ENCODE data around the gene ZNF311. TPM values are rescaled to one million over a fixed set of nuclear protein-coding genes. Genes with fewer than 3 reads are reported as not detected.

ZNF311 gene
- total RNA-seq, 1 experiment from 2014 or later: not detected

DNA sequence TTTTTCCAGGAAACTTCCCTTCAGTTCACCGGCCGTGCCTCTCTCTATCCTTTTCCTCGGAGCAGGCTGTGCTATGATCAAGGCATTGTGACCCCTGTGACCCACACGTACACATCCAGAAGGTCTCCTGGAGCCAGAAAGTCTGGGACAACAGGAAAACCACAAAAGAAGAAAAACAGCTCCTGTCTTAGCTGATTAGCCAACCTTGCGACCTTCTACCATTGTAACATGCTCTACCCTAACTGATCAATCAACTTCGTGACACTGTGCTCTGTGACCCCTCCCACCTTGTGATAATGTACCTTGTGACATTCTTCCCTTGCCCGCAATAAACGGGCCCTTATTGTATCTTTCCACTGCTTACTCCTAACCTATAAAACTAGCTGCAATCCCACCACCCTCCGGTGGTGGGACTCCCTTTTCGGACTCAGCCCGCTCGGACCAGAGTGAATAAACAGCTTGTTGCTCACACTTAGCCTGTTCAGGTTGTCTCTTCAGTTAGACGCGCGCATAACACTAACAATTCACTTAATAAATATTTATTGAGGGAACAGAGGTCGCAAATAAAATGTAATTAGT lies 24.2 kb downstream of the ZNF311 start:
- Histone ChIP-seq H3K27ac (ENCODE audit: low read length) (no peak overlapping the region), H3K36me3 (ENCODE audit: insufficient read depth, low read length) (no peaks in the 10 kb centered on the region), H4K20me1 (ENCODE audit: insufficient read depth, low read depth, low read length) (no peaks in the 10 kb centered on the region), H3K4me3 (ENCODE audit: low read length) (peak overlapping the region; percentile 81), H3K4me2 (ENCODE audit: low read depth, low read length, poor library complexity, severe bottlenecking) (peak overlapping the region; percentile 90), H3K4me1 (ENCODE audit: low read length) (peaks cover 18% of the 10 kb centered on the region), H2AFZ (ENCODE audit: low read length) (peak overlapping the region; percentile 85), H3K9me2 (replicated peaks; ENCODE audit: insufficient read depth, low read length) (no peaks in the 10 kb centered on the region), H3K9me3 (ENCODE audit: low read length) (no peaks in the 10 kb centered on the region), H3K9ac (ENCODE audit: low read length) (peak overlapping the region; percentile 64), H3K27me3 (ENCODE audit: low read length) (no peaks in the 10 kb centered on the region), H3K79me2 (ENCODE audit: low read length) (no peaks in the 10 kb centered on the region)
- peak; percentile 87 for DNase-seq

DNA sequence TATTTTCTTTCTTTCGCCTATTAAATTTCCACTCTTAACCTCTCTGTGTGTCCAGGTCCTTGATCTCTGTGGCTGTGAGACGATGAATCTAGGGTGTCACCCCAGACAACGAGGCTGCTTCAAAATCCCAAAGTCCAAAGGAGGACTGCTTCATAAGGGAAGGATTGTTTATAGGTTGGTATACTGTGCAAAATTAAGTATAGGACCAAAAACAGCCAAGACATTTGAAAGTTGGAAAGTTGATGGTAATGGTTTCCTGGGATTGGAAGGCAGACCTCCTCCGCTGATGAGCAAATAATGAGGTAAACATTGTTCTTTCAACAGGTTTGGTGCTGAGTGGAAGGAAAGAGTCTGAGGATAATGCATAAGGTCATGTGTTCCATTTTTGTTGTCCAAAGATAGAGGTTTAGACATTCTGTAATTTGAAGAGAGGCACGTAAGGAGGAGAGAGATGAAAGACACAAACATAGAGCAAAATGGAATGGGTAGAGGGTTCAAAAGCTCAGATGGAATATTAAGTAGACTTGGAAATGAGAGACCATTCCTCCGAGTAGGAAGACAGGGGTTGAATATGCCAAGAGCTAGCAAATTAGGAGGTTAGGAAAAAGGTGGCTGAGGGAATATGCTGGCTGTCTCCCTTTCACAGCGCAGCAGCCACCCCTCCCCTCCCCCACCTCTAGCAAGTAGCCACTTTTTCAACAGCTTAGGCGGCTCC lies 24.8 kb downstream of the ZNF311 start:
- no peaks in the 10 kb centered on the region for H3K27me3 ChIP-seq (ENCODE audit: low read length)
- H3K27ac ChIP-seq (ENCODE audit: low read length): no peak overlapping the region
- no peak for DNase-seq
- H3K4me2 ChIP-seq (ENCODE audit: low read depth, low read length, poor library complexity, severe bottlenecking): peak overlapping the region; percentile 90
- peak overlapping the region; percentile 81 for H3K4me3 ChIP-seq (ENCODE audit: low read length)
- H3K9ac ChIP-seq (ENCODE audit: low read length): peak overlapping the region; percentile 64
- H3K36me3 ChIP-seq (ENCODE audit: insufficient read depth, low read length): no peaks in the 10 kb centered on the region
- no peaks in the 10 kb centered on the region for H3K79me2 ChIP-seq (ENCODE audit: low read length)
- H3K9me3 ChIP-seq (ENCODE audit: low read length): no peaks in the 10 kb centered on the region
- H3K4me1 ChIP-seq (ENCODE audit: low read length): peaks cover 18% of the 10 kb centered on the region
- H2AFZ ChIP-seq (ENCODE audit: low read length): peak overlapping the region; percentile 85
- no peaks in the 10 kb centered on the region for H4K20me1 ChIP-seq (ENCODE audit: insufficient read depth, low read depth, low read length)
- H3K9me2 ChIP-seq (replicated peaks; ENCODE audit: insufficient read depth, low read length): no peaks in the 10 kb centered on the region

DNA sequence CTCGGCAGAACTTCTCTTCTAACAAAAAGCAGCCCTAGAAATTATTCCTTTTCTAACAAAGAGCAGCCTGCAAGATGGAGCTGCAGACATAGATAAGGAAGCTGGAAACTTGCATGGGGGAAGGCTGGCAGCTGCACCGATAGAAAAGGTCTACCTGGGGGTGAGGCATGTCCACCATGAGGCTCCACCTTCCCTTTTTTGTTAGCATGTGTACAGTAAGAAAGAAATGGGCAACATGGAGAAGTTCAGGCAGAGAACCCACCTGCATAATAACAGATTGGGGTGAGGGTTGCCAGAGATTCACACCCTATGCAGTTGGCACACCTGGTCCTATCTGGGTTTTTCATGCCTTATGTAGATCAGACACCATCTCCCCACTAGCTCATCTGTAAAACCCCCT lies 25.4 kb downstream of the ZNF311 start:
- no peaks in the 10 kb centered on the region for H3K36me3 ChIP-seq (ENCODE audit: insufficient read depth, low read length)
- H3K27ac ChIP-seq (ENCODE audit: low read length): no peak overlapping the region
- H3K4me2 ChIP-seq (ENCODE audit: low read depth, low read length, poor library complexity, severe bottlenecking): no peak overlapping the region
- no peaks in the 10 kb centered on the region for H3K9me3 ChIP-seq (ENCODE audit: low read length)
- no peaks in the 10 kb centered on the region for H3K9me2 ChIP-seq (replicated peaks; ENCODE audit: insufficient read depth, low read length)
- H3K79me2 ChIP-seq (ENCODE audit: low read length): no peaks in the 10 kb centered on the region
- no peaks in the 10 kb centered on the region for H4K20me1 ChIP-seq (ENCODE audit: insufficient read depth, low read depth, low read length)
- no peak for DNase-seq
- H3K4me3 ChIP-seq (ENCODE audit: low read length): no peak overlapping the region
- H3K27me3 ChIP-seq (ENCODE audit: low read length): no peaks in the 10 kb centered on the region
- peaks cover 18% of the 10 kb centered on the region for H3K4me1 ChIP-seq (ENCODE audit: low read length)
- no peak overlapping the region for H3K9ac ChIP-seq (ENCODE audit: low read length)
- H2AFZ ChIP-seq (ENCODE audit: low read length): no peak overlapping the region

GRCh38 chr6:28978959-28979561 lies 26.1 kb downstream of the ZNF311 start:
- Histone ChIP-seq H3K27ac (ENCODE audit: low read length) (no peak overlapping the region), H3K79me2 (ENCODE audit: low read length) (no peaks in the 10 kb centered on the region), H3K9ac (ENCODE audit: low read length) (no peak overlapping the region), H2AFZ (ENCODE audit: low read length) (no peak overlapping the region), H3K4me2 (ENCODE audit: low read depth, low read length, poor library complexity, severe bottlenecking) (no peak overlapping the region), H3K36me3 (ENCODE audit: insufficient read depth, low read length) (no peaks in the 10 kb centered on the region), H3K4me3 (ENCODE audit: low read length) (no peak overlapping the region), H3K9me3 (ENCODE audit: low read length) (no peaks in the 10 kb centered on the region), H4K20me1 (ENCODE audit: insufficient read depth, low read depth, low read length) (no peaks in the 10 kb centered on the region), H3K9me2 (replicated peaks; ENCODE audit: insufficient read depth, low read length) (no peaks in the 10 kb centered on the region), H3K4me1 (ENCODE audit: low read length) (peaks cover 18% of the 10 kb centered on the region), H3K27me3 (ENCODE audit: low read length) (no peaks in the 10 kb centered on the region)
- no peak for DNase-seq

DNA sequence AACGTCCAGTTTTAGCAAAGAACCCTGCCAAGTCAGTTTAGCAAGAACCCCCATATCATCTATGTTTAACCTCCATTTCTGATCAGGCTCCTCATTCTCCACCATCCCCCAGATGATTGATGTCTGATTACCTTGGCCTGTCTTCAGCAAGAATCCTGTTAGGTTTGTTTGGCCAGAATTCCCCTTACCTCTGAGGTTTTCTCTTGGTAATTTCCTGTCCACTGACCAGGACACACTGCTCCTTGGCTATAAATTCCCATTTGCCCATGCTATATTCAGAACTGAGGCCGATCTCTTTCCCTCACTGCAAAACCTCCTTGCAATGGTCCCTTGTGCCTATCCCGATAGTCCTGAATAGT lies 27.0 kb downstream of the ZNF311 start:
- H3K79me2 ChIP-seq (ENCODE audit: low read length): no peaks in the 10 kb centered on the region
- H2AFZ ChIP-seq (ENCODE audit: low read length): no peak overlapping the region
- H3K27ac ChIP-seq (ENCODE audit: low read length): no peak overlapping the region
- no peak overlapping the region for H3K4me3 ChIP-seq (ENCODE audit: low read length)
- H3K9me2 ChIP-seq (replicated peaks; ENCODE audit: insufficient read depth, low read length): no peaks in the 10 kb centered on the region
- H3K9me3 ChIP-seq (ENCODE audit: low read length): no peaks in the 10 kb centered on the region
- no peaks in the 10 kb centered on the region for H4K20me1 ChIP-seq (ENCODE audit: insufficient read depth, low read depth, low read length)
- no peaks in the 10 kb centered on the region for H3K36me3 ChIP-seq (ENCODE audit: insufficient read depth, low read length)
- no peak overlapping the region for H3K9ac ChIP-seq (ENCODE audit: low read length)
- H3K27me3 ChIP-seq (ENCODE audit: low read length): no peaks in the 10 kb centered on the region
- H3K4me2 ChIP-seq (ENCODE audit: low read depth, low read length, poor library complexity, severe bottlenecking): no peak overlapping the region
- no peak for DNase-seq
- peaks cover 18% of the 10 kb centered on the region for H3K4me1 ChIP-seq (ENCODE audit: low read length)

DNA sequence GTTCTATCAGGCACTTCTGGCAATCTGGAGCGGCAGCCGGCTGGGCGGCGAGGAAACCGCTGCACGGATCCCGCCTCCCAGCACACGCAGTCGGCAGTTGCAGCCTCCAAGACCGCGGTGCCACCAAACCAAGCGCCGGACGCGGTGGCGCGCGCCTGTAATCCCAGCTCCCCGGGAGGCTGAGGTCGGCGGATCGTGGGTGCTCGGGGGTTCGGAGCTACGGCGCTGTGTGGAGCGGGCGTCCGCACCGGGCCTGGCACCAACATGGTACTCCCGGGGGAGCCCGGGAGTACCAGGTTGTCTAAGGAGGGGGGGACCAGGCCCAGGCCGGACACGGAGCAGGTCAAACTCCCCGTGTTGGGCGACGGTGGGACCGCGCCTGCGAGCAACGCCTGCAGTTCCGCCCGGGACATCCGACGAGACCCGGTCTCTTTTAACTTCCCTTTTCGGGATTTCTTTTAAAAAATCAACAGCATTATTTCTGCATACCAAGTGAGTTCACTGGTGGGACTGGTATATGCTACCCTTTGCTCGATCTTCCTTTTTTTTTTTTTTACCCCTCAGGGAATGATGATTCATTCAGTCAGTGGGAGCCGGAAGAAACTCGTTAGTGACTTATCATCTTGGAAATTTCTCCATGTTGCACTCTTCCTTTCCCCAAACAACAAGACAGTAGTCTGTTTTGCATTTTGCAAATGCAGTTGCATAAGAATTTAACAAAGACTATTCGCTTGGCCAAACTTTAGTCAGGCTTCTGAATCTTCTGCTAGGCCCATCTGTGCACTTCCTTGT lies 27.6 kb downstream of the ZNF311 start:
- Histone ChIP-seq H2AFZ (ENCODE audit: low read length) (no peak overlapping the region), H3K27ac (ENCODE audit: low read length) (no peak overlapping the region), H3K9me2 (replicated peaks; ENCODE audit: insufficient read depth, low read length) (no peaks in the 10 kb centered on the region), H3K9me3 (ENCODE audit: low read length) (no peaks in the 10 kb centered on the region), H3K4me2 (ENCODE audit: low read depth, low read length, poor library complexity, severe bottlenecking) (no peak overlapping the region), H3K4me3 (ENCODE audit: low read length) (no peak overlapping the region), H4K20me1 (ENCODE audit: insufficient read depth, low read depth, low read length) (no peaks in the 10 kb centered on the region), H3K79me2 (ENCODE audit: low read length) (no peaks in the 10 kb centered on the region), H3K27me3 (ENCODE audit: low read length) (no peaks in the 10 kb centered on the region), H3K9ac (ENCODE audit: low read length) (no peak overlapping the region), H3K36me3 (ENCODE audit: insufficient read depth, low read length) (no peaks in the 10 kb centered on the region), H3K4me1 (ENCODE audit: low read length) (peaks cover 18% of the 10 kb centered on the region)
- DNase-seq: no peak

GRCh38 chr6:28976677-28977076 lies 28.4 kb downstream of the ZNF311 start:
- Histone ChIP-seq H3K27me3 (ENCODE audit: low read length) (no peaks in the 10 kb centered on the region), H3K79me2 (ENCODE audit: low read length) (no peaks in the 10 kb centered on the region), H3K4me1 (ENCODE audit: low read length) (peaks cover 12% of the 10 kb centered on the region), H3K9me2 (replicated peaks; ENCODE audit: insufficient read depth, low read length) (no peaks in the 10 kb centered on the region), H3K4me3 (ENCODE audit: low read length) (no peak overlapping the region), H2AFZ (ENCODE audit: low read length) (no peak overlapping the region), H3K9me3 (ENCODE audit: low read length) (no peaks in the 10 kb centered on the region), H3K9ac (ENCODE audit: low read length) (no peak overlapping the region), H3K4me2 (ENCODE audit: low read depth, low read length, poor library complexity, severe bottlenecking) (no peak overlapping the region), H3K36me3 (ENCODE audit: insufficient read depth, low read length) (no peaks in the 10 kb centered on the region), H4K20me1 (ENCODE audit: insufficient read depth, low read depth, low read length) (no peaks in the 10 kb centered on the region), H3K27ac (ENCODE audit: low read length) (no peak overlapping the region)
- DNase-seq: no peak

DNA sequence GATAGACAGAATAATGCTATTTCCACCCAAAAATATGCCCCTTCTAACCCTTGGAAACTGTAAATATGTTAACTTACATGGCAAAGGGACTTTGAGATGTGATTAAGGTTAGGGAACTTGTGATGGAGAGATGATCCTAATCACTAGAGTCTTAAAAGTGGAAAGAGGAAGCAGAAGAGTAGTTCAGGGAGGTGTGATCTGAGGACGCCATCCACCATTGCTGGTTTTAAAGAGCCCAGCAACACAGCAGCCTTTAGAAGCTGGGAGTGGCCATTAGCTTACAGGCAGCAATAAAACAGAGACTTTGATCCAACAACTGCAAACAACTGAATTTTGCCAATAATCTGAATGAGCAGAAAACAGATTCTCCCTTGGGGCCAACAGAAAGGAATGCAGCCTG lies 30.6 kb downstream of the ZNF311 start:
- Histone ChIP-seq H3K27me3 (ENCODE audit: low read length) (no peaks in the 10 kb centered on the region), H2AFZ (ENCODE audit: low read length) (no peak overlapping the region), H3K4me1 (ENCODE audit: low read length) (peaks cover 3% of the 10 kb centered on the region; the same call in 1 of the 2 replicates), H3K4me2 (ENCODE audit: low read depth, low read length, poor library complexity, severe bottlenecking) (no peak overlapping the region), H3K79me2 (ENCODE audit: low read length) (no peaks in the 10 kb centered on the region), H4K20me1 (ENCODE audit: insufficient read depth, low read depth, low read length) (no peaks in the 10 kb centered on the region), H3K9ac (ENCODE audit: low read length) (no peak overlapping the region), H3K9me3 (ENCODE audit: low read length) (no peaks in the 10 kb centered on the region), H3K27ac (ENCODE audit: low read length) (no peak overlapping the region), H3K4me3 (ENCODE audit: low read length) (no peak overlapping the region), H3K9me2 (replicated peaks; ENCODE audit: insufficient read depth, low read length) (no peaks in the 10 kb centered on the region), H3K36me3 (ENCODE audit: insufficient read depth, low read length) (no peaks in the 10 kb centered on the region)
- DNase-seq: no peak

Measured in Karpas-422 (cell line).